DMS53 (cell line): ENCODE results near the gene C3orf38.
A peak's percentile ranks its signal among the peaks of the same experiment; 100 is the strongest.
"Not testable (repeated sequence)": the region's sequence is repeated elsewhere in the genome, so short reads cannot be mapped to it uniquely, and the experiment has no call there.

ENCODE experiments used
- DNase-seq: peaks from one replicate; lab custom pipeline; 2025; lab: John Stamatoyannopoulos, UW

Gene C3orf38

GRCh38 chr3:88149509-88150362 is at the start of gene C3orf38:
Gene C3orf38, plus strand, starts transcription at chr3:88149959. Its CDS starts 94 bp downstream, at chr3:88150053.
- DNase-seq = peak; percentile 87

GRCh38 chr3:88101142-88101541 is 48.6 kb upstream of the C3orf38 start:
- DNase-seq = no peak

DNA sequence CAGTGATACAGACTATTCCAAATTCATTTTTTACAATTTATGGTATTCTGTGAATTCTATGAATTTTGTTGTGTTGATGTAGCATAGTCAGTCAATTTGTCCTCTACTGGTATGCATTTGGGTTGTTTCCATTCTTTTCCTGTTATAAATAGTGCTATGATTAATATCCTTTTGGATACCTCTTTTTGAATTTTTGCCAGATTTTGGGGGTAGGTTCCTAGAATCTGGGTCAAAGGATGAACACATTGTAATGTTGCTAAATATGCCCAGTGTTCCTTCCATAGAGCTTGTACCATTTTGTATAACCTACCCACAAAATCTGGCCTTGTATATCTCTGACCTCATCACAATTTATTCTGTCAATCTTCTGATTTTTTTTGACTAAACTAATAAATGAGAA is 44.4 kb upstream of the C3orf38 start:
- DNase-seq = no peak

DNA sequence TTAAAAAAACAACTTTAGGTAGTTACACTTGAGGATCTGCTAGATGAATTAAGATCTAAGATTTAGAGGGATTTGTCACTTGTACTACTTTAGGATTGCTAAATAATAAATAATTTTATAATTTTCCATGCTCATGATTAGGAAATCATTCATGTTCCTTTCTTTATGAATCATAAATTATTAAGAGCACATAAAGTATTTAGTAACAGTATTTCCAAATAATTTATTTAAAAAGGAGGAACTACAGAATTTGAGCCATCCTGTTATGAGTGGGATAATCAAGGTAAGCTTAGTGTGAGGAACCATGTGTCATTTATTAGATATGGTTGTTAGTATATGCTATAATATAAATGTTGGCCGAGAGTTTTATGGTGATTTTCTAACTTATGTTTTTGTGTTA is 37.5 kb upstream of the C3orf38 start:
- DNase-seq = no peak

DNA sequence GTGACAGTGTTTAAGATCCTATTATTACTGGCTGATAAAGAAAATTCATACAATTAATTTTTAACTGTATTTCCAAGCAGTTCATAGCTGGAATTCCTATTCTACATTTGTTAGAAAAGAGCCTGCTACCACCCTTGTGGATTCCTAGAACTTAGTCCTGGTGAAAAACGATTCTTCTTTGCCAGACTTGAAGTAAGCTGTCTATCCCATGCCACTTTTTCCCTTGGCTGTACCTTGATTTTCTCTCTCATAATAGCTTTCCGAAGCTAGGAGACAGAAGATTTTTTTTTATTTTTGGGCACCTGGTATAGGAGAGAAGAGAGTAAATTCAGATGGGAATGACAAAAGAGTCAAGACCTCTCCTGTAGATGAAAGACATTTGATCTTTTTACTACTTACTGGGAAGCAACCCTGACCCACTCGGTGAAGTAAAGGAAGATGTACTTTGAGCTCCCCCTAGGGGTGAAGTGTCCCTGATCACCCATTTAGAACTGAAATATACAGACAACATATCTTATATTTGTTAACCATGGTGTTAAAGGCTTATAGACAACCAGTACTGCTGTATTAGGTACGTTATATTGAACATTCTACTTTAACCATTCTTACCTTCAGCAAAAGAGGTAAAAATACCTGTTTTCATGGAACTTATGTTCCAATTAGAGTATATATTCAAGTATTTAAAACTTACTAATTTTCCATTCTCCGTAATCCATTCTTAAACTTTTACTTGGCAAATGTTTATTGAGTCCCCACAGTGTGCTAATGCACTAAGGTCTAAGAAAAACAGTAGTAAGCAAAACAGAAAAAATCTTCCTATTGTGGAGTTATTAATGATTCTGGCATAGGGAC is 36.2 kb upstream of the C3orf38 start:
- DNase-seq = peak; percentile 58

GRCh38 chr3:88114878-88115549 is 34.7 kb upstream of the C3orf38 start:
- DNase-seq = no peak

- DNase-seq = no peak
Measured at GRCh38 chr3:88117683-88118082, 32.1 kb upstream of the C3orf38 start.

DNA sequence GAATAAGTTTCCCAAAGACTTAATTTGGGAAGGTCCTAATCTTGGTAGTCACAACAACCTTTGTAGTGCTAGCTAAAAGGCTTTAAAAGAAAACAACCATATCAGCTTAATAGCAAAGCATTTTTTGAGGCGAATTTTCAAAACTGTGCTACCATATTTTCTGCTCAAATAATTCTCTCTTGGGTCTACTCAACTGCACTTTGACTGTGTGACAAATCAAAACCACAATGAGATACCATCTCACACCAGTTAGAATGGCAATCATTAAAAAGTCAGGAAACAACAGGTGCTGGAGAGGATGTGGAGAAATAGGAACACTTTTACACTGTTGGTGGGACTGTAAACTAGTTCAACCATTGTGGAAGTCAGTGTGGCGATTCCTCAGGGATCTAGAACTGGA is 31.2 kb upstream of the C3orf38 start:
- not testable (repeated sequence) for DNase-seq

- no peak for DNase-seq
Measured at GRCh38 chr3:88123526-88123925, 26.2 kb upstream of the C3orf38 start.

- no peak for DNase-seq
Measured at GRCh38 chr3:88131695-88132094, 18.1 kb upstream of the C3orf38 start.

DNA sequence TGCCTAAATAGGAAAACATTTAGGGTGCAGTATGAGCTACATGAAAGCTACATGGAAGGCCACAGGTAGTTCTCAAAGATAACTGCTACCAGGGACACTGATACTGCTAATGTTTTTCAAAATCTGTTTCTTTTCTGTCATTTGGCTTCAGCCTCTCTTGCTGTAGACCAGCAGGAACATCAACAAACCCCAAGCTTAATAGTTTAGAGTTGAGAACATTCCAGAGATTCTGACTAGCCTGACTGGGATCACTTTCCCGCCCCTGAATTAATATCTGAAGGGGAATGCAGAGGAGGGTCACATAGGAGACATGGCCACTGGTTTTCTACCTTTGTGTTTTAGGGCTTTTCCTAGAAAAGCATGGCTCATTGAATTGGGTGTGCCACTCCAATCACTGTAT is 16.9 kb upstream of the C3orf38 start:
- DNase-seq = no peak

DNA sequence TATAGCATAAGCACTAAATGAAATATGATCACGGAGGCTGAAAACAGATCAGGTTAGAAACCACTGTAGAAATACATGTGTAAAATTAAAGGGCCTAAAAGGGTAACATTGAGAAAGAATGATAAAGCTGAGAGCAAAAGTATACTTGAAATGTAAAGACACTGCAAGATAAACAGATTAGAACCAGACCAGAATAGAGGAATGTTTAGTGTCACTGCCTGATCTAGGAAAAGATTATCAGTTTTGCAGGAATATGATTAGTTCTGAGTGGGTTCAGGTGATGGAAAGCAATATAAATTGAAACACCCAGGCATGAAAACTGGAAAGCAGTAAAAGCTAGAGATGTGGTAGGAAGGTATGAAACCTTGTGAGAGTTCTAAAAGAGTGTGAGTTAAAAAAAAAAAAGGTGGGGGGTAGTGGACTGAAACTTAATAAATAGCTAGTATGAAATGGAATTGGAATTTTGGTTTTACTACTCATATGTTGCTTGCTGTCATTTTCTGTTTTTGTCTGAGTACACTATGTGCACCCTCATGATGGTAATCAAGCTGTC is 16.0 kb upstream of the C3orf38 start:
- no peak for DNase-seq

DNA sequence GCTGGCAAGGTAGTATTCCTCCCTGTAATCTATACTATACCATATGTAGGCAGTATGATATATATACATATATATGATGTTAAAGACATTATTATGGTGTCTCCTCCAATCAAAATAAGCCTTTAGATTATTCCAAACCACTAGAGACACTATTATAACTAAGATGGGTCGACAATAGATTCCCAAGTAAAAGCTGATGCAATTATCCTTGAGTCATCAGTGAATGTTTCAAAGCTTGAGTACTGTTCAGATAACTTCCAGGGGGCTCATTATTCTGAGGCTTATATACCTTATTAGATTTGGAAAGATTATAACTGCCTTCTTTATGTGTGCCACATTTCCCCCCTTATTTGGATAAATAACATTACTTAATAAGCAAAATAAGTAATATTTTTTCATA is 11.9 kb upstream of the C3orf38 start:
- DNase-seq = no peak

DNA sequence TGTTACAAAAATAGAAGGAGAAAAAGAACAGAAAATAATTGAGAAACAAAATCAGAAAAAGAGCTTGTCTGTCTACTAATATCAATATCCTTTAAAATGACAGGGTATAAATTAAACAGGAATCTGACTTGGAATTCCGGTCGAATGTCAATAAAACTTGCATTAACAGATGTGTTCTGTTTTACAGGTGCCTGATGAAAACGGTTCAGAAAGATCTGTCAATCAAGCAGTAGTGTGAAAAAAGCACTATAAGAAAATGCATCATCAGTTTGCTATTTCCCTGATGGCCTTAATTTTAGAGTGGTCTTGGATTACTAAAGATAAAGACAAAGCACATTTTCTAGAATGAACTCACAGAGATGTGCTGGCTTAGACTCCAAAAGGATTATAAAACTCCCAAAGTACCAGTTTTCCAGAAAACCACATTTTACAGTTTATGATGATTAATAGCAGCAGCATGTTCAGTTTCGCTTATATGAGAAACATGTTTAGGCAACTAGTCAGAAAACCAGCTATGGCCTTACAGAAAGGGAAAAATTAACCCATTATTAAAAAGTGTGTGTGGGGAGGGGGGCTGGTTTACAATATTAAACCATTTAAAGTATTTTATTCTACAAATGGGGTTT is 8.2 kb upstream of the C3orf38 start:
- no peak for DNase-seq

GRCh38 chr3:88142094-88142624 is 7.6 kb upstream of the C3orf38 start:
- DNase-seq = no peak

- no peak for DNase-seq
Measured at GRCh38 chr3:88147261-88147660, 2.5 kb upstream of the C3orf38 start.

DNA sequence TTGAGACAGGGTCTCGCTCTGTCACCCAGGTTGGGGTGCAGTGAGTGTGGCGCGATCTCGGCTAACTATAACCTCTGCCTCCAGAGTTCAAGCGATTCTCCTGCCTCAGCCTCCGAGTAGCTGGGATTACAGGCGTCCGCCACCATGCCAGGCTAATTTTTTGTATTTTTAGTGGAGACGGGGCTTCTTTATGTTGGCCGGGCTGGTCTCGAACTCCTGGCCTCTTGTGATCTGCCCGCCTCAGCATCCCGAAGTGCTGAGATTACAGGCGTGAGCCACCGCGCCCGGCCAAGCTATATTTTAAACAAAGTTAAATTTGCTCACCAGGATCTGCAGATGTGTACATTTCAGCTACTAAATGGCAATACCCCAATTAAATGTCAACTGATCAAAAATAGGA is 1.1 kb upstream of the C3orf38 start:
- no peak for DNase-seq

DNA sequence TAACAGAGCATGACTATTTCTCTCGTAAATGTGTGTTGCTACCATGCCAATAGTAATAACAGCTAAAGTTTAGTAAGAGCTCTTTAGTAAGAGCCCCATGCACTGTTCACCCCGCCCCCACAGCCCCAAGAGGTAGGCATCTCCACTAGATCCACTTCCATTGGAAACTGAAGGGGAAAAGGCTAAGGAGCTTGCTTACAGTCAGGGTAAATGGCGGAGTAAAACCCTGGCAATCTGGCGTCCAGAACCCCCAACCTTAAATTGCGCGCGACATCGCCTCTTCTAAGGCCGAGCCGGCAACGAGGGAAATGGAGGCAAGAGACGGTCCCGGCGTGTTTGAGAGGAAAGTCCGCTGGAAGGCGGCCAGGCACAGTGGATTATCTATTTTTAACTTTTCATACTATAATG is 654 bp upstream of the C3orf38 start:
- DNase-seq = peak; percentile 63

DNA sequence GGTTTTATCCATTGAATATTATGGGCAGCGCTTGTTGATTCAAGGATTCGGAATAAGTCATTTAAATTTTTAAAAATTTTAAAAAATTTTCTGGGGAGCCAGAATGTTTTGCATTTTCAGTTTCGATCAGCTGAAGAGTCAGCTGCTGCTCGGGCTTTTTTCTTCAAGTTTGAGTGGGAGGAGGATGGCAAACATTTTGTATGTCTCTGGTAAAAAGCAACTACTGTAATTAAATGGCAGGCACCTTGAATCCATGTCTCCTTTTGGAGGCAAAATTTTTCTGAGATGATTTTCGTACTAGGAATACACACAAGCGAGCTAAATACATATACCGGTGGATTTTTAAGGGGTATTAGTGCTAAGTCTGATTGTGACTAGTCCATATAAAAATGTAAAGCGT is 612 bp downstream of the C3orf38 start:
- DNase-seq = peak; percentile 4

- no peak for DNase-seq
Measured at GRCh38 chr3:88150806-88151205, 1.0 kb downstream of the C3orf38 start.

DNA sequence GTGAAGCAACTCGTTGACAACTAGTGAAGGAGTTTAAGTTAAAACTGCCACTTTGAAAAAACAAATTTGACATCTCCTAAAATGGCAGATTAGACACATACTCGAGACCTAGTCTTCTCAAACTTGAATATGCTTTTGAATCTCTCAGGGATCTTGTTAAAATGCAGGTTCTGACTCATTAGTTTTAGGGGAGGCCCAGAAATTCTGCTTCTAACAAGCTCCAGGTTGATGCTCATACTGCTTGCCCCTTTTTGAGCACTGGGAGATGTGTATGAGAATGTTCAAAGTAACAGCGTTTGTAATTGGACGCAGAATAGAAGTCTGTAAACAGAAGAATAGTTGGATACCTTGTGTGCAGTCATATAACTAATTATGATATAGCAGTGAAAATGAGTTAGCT is 1.6 kb downstream of the C3orf38 start:
- no peak for DNase-seq

DNA sequence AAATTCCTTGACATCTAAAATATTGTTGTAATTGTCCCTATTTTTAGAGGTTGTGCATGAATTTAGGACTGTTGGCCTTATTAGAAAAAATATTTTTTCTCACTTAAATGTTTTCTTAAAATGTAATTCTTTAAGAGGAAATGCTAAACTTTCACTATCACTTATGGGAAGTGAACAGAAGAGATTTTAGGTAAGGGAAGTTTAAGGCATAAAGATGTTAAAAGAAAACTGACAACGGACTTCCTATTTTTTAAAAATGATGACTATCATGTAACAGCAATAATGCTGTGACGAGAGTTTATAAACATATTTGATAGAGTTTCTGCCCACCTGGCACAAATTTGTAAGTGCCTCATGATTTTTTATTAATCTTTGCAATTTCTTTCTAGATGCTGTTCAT is 3.1 kb downstream of the C3orf38 start:
- no peak for DNase-seq
